H1 (cell line): ENCODE results near the gene MYBPHL. TPM values are rescaled to one million over a fixed set of nuclear protein-coding genes. Genes with fewer than 3 reads are reported as not detected.

Source experiments
- CTCF ChIA-PET: fragments of 300-600 bp; sonication (Branson Sonifier 250); formaldehyde crosslinking; loops from one replicate; lab custom pipeline; 2021; ENCODE audit not compliant: partially characterized antibody; lab: Charles Lee
- POLR2A ChIA-PET: fragments of 300-600 bp; sonication (Branson Sonifier 250); formaldehyde crosslinking; loops from one replicate; lab custom pipeline; 2021; ENCODE audit warnings: inconsistent platforms; ENCODE audit not compliant: partially characterized antibody; lab: Charles Lee
- DNase-seq, 2 experiments: peaks; one replicate each; pipeline versions ENCODE4 v3.0.0 to v3.0.0-alpha.2; 2010 to 2022; ENCODE audit warnings: low spot score in 2 of 2, low read depth in 1 of 2, mixed read lengths in 1 of 2
- FAIRE-seq: peaks from 2 replicates; lab custom pipeline; 2011; peaks lifted over from hg19 to GRCh38; lab: Jason Lieb, UNC
- H2AFZ ChIP-seq: 2 replicates; pipeline ENCODE4 v1.8.1; 2012; ENCODE audit warnings: low read length, inconsistent platforms
- H2AK5ac ChIP-seq: 2 replicates; pipeline ENCODE4 v1.6.1; 2013; ENCODE audit warnings: low read depth, low read length
- H2BK120ac ChIP-seq: replicated peaks from 2 replicates; pipeline ENCODE3; 2013; ENCODE audit warnings: low read depth, low read length, inconsistent platforms
- H2BK12ac ChIP-seq: 2 replicates; pipeline ENCODE4 v1.6.1; 2013; ENCODE audit warnings: low read depth, low read length
- H2BK15ac ChIP-seq: 2 replicates; pipeline ENCODE4 v1.6.1; 2013; ENCODE audit warnings: low read length
- H2BK20ac ChIP-seq: 2 replicates; pipeline ENCODE4 v1.6.1; 2013; ENCODE audit warnings: low read length
- H2BK5ac ChIP-seq: 2 replicates; pipeline ENCODE4 v1.6.1; 2013; ENCODE audit warnings: low read depth, low read length
- H3K14ac ChIP-seq: 2 replicates; pipeline ENCODE4 v1.6.1; 2013; ENCODE audit warnings: inconsistent platforms; ENCODE audit not compliant: insufficient read length
- H3K18ac ChIP-seq: 2 replicates; pipeline ENCODE4 v1.6.1; 2013; ENCODE audit warnings: low read length; ENCODE audit errors: extremely low read depth
- H3K23ac ChIP-seq: 2 replicates; pipeline ENCODE4 v1.6.1; 2013; ENCODE audit warnings: inconsistent platforms; ENCODE audit not compliant: insufficient read length
- H3K23me2 ChIP-seq: 2 replicates; pipeline ENCODE4 v1.6.1; 2013; ENCODE audit warnings: low read depth, low read length
- H3K27ac ChIP-seq: 2 replicates; pipeline ENCODE4 v1.6.1; 2011; ENCODE audit warnings: low read depth, low read length, inconsistent platforms
- H3K27me3 ChIP-seq, 4 experiments: replicated peaks in 1 of 4; 1 replicate in 1 of 4; 2 replicates in 3 of 4; pipeline versions ENCODE4 v1.6.1 to v1.8.1; 2011 to 2013; ENCODE audit warnings: low read length in 3 of 4, mild to moderate bottlenecking in 3 of 4, inconsistent platforms in 2 of 4, mixed read lengths in 2 of 4, moderate library complexity in 1 of 4; ENCODE audit not compliant: control insufficient read depth in 3 of 4, insufficient read depth in 3 of 4; ENCODE audit errors: extremely low read depth in 1 of 4
- H3K36me3 ChIP-seq, 4 experiments: 2 replicates each; pipeline versions ENCODE4 v1.6.1 to v1.8.1; 2011 to 2013; ENCODE audit warnings: mild to moderate bottlenecking in 4 of 4, low read length in 3 of 4, moderate library complexity in 2 of 4, control low read depth in 1 of 4, inconsistent platforms in 1 of 4; ENCODE audit not compliant: insufficient read depth in 4 of 4, control insufficient read depth in 2 of 4
- H3K4ac ChIP-seq: replicated peaks from 2 replicates; pipeline ENCODE3; 2013; ENCODE audit warnings: low read length, low read depth, mixed read lengths, inconsistent platforms; ENCODE audit not compliant: insufficient read length
- H3K4me1 ChIP-seq, 4 experiments: replicated peaks in 1 of 4; 1 replicate in 1 of 4; 2 replicates in 3 of 4; pipeline versions ENCODE4 v1.6.1 to v1.8.1; 2011 to 2013; ENCODE audit warnings: low read length in 3 of 4, inconsistent platforms in 2 of 4, mixed read lengths in 1 of 4; ENCODE audit not compliant: insufficient read depth in 4 of 4, control insufficient read depth in 3 of 4
- H3K4me2 ChIP-seq, 2 experiments: 2 replicates each; pipeline versions ENCODE4 v1.6.1 to v1.8.1; 2011 to 2013; ENCODE audit warnings: low read depth in 2 of 2, low read length in 2 of 2, control low read depth in 1 of 2, inconsistent platforms in 1 of 2, mild to moderate bottlenecking in 1 of 2; ENCODE audit not compliant: insufficient read depth in 1 of 2
- H3K4me3 ChIP-seq, 4 experiments: fragments of 200-600, 300-600 bp in 1 of 4; sonication (generic), shearing (Covaris generic), sonication (Bioruptor Twin) in 1 of 4; 2 replicates each; pipeline versions ENCODE4 v1.5.1 to v1.8.1; 2011 to 2016; ENCODE audit warnings: low read length in 4 of 4, low read depth in 3 of 4, control low read depth in 2 of 4, inconsistent platforms in 2 of 4, mild to moderate bottlenecking in 2 of 4, mixed read lengths in 1 of 4, moderate library complexity in 1 of 4; ENCODE audit not compliant: insufficient read depth in 2 of 4; ENCODE audit errors: extremely low read depth in 1 of 4
- H3K56ac ChIP-seq: replicated peaks from 2 replicates; pipeline ENCODE3; 2013; ENCODE audit warnings: low read depth, mild to moderate bottlenecking, mixed read lengths, low read length, inconsistent platforms; ENCODE audit not compliant: insufficient read length
- H3K79me1 ChIP-seq: 2 replicates; pipeline ENCODE4 v1.6.1; 2013; ENCODE audit warnings: low read depth, low read length, control low read depth
- H3K79me2 ChIP-seq, 2 experiments: 2 replicates each; pipeline versions ENCODE4 v1.6.1 to v1.8.1; 2012 to 2013; ENCODE audit warnings: low read length in 2 of 2, mild to moderate bottlenecking in 2 of 2, inconsistent platforms in 1 of 2; ENCODE audit not compliant: insufficient read depth in 2 of 2, control insufficient read depth in 1 of 2
- H3K9ac ChIP-seq, 4 experiments: replicated peaks in 1 of 4; 1 replicate in 1 of 4; 2 replicates in 3 of 4; pipeline versions ENCODE4 v1.6.1 to v1.8.1; 2011 to 2013; ENCODE audit warnings: low read depth in 3 of 4, low read length in 3 of 4, control low read depth in 2 of 4, mild to moderate bottlenecking in 2 of 4, moderate library complexity in 2 of 4, inconsistent platforms in 1 of 4; ENCODE audit errors: extremely low read depth in 1 of 4
- H3K9me3 ChIP-seq, 2 experiments: 2 replicates each; pipeline versions ENCODE4 v1.6.1 to v1.8.1; 2012 to 2013; ENCODE audit warnings: mild to moderate bottlenecking in 2 of 2, moderate library complexity in 2 of 2, control low read depth in 1 of 2, inconsistent platforms in 1 of 2, low read depth in 1 of 2, low read length in 1 of 2, mixed read lengths in 1 of 2; ENCODE audit not compliant: insufficient read depth in 2 of 2
- H4K20me1 ChIP-seq, 2 experiments: replicated peaks in 1 of 2; 2 replicates each; pipeline versions ENCODE3 to v1.8.1; 2011 to 2013; ENCODE audit warnings: inconsistent platforms in 2 of 2, low read length in 2 of 2, mild to moderate bottlenecking in 1 of 2; ENCODE audit not compliant: insufficient read depth in 2 of 2, control insufficient read depth in 1 of 2
- H4K5ac ChIP-seq: 2 replicates; pipeline ENCODE4 v1.6.1; 2013; ENCODE audit warnings: low read length, low read depth, mixed read lengths, inconsistent platforms; ENCODE audit not compliant: insufficient read length
- H4K8ac ChIP-seq: 2 replicates; pipeline ENCODE4 v1.8.0; 2013; ENCODE audit warnings: mild to moderate bottlenecking, moderate library complexity, low read length, inconsistent platforms; ENCODE audit not compliant: insufficient read depth; ENCODE audit errors: extremely low read depth
- H4K91ac ChIP-seq: replicated peaks from 2 replicates; pipeline ENCODE3; 2013; ENCODE audit warnings: low read length, mixed read lengths, inconsistent platforms; ENCODE audit not compliant: insufficient read length
- BCL11A ChIP-seq, 2 experiments: IDR thresholded peaks; one replicate each; pipeline ENCODE4 v1.6.1; 2011; ENCODE audit warnings: low read depth in 2 of 2, low read length in 2 of 2, mild to moderate bottlenecking in 2 of 2
- WGBS, 2 experiments: shearing (Covaris generic) in 1 of 2; methylation state at CpG; one replicate each; pipeline versions ENCODE4 v1.1.6 to v1.1.7; 2013 to 2015; ENCODE audit warnings: low lambda C conversion rate in 2 of 2, mixed read lengths in 2 of 2, inconsistent platforms in 1 of 2, low coverage in 1 of 2, missing lambda C conversion rate in 1 of 2; ENCODE audit not compliant: insufficient replicate concordance in 2 of 2, insufficient coverage in 1 of 2, insufficient read length in 1 of 2; ENCODE audit errors: extremely low coverage in 1 of 2, missing lambda C conversion rate in 1 of 2; 5-methylcytosine and 5-hydroxymethylcytosine counted together
- polyA plus RNA-seq, 7 experiments: library from polyadenylated mRNA; depleted of rRNA in 3 of 7; stranded (reverse) in 5 of 7; unstranded in 2 of 7; fragments of >200 nt in 5 of 7; fragments of 200-250 nt in 2 of 7; gene quantifications; 1 replicate in 5 of 7; 2 replicates in 1 of 7; 4 replicates in 1 of 7; pipeline versions ENCODE4 v1.2.1 to v1.2.3, GENCODE V29; 2011 to 2013; ENCODE audit warnings: missing spikeins in 2 of 7, mixed read lengths in 2 of 7
- total RNA-seq: library from RNA; stranded (reverse); fragmentation: NEBNext Ultra II Directional; extraction: Animal tissue kit (Norgen Biotek cat#: 25700); gene quantifications from 2 replicates; pipeline ENCODE4 v1.2.1, GENCODE V29; 2021

Gene MYBPHL
- total and polyA plus RNA-seq, 2 of the 8 experiments (the other 6 are each of a cell fraction or from before 2014, with no cell fraction given), result 0.24 to 0.30 TPM

DNA sequence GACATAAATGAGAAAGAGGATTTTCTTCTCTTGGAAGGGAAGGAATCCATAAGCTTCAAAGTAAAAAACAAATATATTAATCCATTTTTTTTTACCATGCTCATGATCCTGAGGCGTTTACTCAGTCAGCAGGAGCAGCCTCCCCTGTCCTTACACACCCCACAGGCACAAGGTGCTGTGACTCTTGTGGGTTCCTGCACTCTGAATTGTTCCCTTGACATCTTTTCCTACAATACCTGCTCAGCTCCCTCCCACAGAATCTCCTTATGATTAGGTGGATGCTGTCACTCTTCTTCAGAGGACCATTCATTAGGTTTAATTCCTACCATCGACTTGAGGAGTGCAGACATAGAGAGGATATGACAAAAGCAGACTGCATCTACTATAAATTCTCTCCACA, 13.8 kb downstream of the MYBPHL start:
- no peak overlapping the region for H3K4me3 ChIP-seq
- H4K91ac ChIP-seq, result no peak overlapping the region
- no peak overlapping the region for H2BK12ac ChIP-seq
- no peak overlapping the region for H2BK5ac ChIP-seq
- no peak overlapping the region for H3K9ac ChIP-seq
- no peaks in the 10 kb centered on the region for H3K9me3 ChIP-seq
- no peaks in the 10 kb centered on the region for H4K20me1 ChIP-seq
- H3K79me1 ChIP-seq, result no peaks in the 10 kb centered on the region
- H2BK120ac ChIP-seq, result no peak overlapping the region
- no peak overlapping the region for H3K27ac ChIP-seq
- no peaks in the 10 kb centered on the region for H3K4me1 ChIP-seq
- H2BK15ac ChIP-seq, result no peak overlapping the region
- H4K5ac ChIP-seq, result no peak overlapping the region
- FAIRE-seq (no peak), DNase-seq (no peak)
- no peaks in the 10 kb centered on the region for H3K79me2 ChIP-seq
- no peaks in the 10 kb centered on the region for H3K36me3 ChIP-seq
- H2AK5ac ChIP-seq, result no peak overlapping the region
- CTCF ChIA-PET, result interaction anchor here (0.8 to 2.6 kb wide), 7 partner anchors 12 to 265 kb away, joined by 3 to 14 read pairs (median 5); no protein-coding TSS in a partner anchor
- no peak overlapping the region for H2BK20ac ChIP-seq
- POLR2A ChIA-PET, result interaction anchor here (0.9 to 1.5 kb wide), 4 partner anchors 10 to 61 kb away, joined by 3 to 7 read pairs (median 4); partner anchors contain the start of gene PSRC1
- no peak overlapping the region for H3K4ac ChIP-seq
- WGBS, 2 experiments, result 86% methylated on average over 2 of the region's 2 CpGs; no CpG with 5 or more reads in 1 of the 2 experiments
- H3K18ac ChIP-seq, result no peak overlapping the region
- H3K4me2 ChIP-seq, result no peak overlapping the region
- H3K23me2 ChIP-seq, result no peaks in the 10 kb centered on the region
- no peak overlapping the region for H3K14ac ChIP-seq
- H2AFZ ChIP-seq, result no peak overlapping the region
- no peaks in the 10 kb centered on the region; a peak in 1 of 7 replicates for H3K27me3 ChIP-seq
- H3K56ac ChIP-seq, result no peak overlapping the region
- H4K8ac ChIP-seq, result no peak overlapping the region
- no peak overlapping the region for H3K23ac ChIP-seq
- no peak for TF ChIP-seq BCL11A (IDR thresholded peaks at IDR 0.05; ENCODE audit: low read depth in 2 of 2, low read length in 2 of 2)
